Measurements from ENCODE around the gene UST.

The UST gene

GRCh38 chr6:149108749-149109100, 361.9 kb downstream of the UST start:
- no peak for DNase-seq

DNA sequence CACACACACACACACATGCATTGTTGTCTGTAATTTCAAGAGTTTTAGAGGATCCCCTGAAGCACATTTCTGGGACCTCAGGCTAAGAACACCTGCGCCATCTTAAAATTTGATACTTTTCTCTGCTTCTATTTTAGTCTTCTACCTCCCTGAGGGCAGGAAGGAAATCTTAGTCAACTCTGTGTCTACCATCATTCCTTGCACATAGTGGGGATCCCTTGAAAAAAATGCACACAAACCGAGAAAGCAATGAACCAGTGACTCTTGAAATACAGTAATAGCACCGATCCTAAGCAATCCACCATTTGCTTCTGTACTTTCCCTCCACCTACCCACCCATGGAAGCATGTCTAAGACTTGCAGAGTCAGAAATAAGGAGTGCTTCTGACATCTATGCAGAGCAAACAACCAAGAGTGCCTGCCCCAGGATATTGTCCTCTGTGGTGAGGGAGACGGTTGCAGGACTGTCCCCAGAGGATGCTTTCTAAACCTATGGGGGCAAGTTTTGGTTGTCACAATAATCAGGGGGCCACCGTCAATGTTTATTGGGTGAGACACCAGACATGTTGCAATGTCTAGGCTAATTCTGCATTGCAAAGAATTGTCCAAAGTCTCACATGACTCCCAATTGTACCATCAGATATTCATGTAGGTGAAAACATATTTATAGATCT, 362.7 kb downstream of the UST start:
- DNase-seq: no peak

GRCh38 chr6:149111556-149112115, 364.8 kb downstream of the UST start:
- no peak for DNase-seq

DNA sequence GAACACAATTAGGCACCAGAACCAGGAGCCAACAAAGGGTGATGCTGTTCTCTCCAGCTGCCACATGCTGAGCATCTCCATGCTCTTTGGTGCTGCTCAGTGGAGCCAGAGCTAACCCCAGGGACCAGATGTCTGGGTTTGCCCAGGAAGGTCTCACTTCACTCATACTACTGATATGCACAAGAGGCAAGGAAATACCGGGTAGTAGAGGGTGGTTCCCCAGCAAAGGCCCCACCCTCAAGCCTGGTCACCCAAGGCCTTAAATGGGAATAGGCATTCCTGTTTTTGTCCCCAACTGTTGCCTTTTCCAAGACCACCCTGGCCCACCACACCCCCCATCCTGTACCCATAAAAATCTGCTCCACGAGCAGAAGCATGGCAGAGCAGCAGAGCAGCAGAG, 366.1 kb downstream of the UST start:
- DNase-seq: no peak

DNA sequence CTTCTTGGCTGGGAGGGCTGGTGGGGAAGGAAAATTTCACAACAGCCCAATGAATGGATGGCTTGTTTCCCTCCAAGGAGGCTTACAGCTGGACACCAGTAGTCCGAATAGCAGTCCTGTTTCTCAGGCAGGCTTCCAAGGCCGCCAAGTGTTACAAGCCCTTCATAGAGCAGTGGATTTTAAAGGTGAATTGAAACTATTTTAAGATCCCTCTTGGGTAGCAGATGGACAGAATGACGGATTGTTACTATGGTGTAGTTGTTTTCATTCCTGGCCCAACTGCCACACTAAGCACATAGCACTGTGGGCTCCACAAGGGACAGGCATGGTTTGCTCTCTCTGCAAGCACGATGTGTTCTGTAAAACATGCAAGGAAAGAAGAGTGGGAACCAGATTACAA, 367.3 kb downstream of the UST start:
- peak in 33 of 56 donors; percentile 2 to 80 (median 35) for DNase-seq

DNA sequence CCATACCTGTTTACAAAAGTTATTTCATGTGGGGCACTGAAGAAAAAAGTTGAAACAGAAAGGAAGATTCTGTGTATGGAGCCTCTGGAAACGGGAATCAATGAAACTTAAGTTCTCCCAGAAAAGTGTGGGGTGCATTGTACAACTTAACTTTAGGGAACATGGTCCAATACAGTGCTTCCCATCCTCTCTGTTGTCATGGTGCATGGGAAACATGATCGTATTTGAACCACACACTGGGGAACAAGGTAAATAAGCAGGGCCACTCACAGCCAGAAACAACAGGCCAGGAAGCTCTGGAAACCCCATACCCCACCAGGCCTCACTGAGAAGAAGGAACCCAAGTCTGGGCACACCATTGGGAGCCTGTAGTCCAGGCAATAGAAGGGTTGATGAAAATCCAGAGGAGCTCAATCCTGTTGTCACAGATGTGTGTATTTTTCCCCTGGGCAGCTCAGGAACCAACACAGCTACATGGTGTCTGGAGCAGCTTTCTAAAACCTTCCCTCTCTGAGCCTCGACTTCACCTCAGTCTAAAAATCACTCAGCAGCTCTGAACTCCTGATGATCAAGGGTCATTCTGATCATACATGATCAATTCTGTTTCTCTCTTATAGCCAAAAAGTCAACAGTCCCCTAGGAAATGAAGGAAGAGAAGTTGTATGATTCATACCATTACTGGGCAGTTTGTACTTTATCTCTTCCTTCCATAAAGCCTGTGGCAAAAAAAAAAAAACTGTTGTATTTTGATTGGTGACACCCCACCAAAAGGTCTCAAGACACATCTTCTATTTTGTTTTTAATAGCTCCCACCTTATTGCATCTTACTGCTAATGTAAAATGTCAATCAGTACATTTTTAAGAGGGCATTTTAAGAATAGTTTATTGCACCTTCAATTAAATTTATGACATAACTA, 372.2 kb downstream of the UST start:
- no peak for DNase-seq

- DNase-seq: no peak
These were observed 376.3 kb downstream of the UST start for GRCh38 chr6:149122850-149123821.

- no peak for DNase-seq
These were observed 378.5 kb downstream of the UST start for GRCh38 chr6:149125309-149125708.
